Calu3 (cell line): ENCODE data around the gene TMEM63B. TPM values are rescaled to one million over a fixed set of nuclear protein-coding genes. Genes with fewer than 3 reads are reported as not detected.

Experiments
- BruUV-seq: library from RNA; stranded (reverse); fragments of 400-500 nt; replicated peaks from 2 replicates; lab custom pipeline; 2021; lab: Mats Ljungman, UMichigan
- CTCF ChIA-PET: fragments of 300-600 bp; sonication (Branson Sonifier 250); formaldehyde crosslinking; loops from one replicate; lab custom pipeline; 2022; ENCODE audit warnings: antibody characterized with exemption; lab: Charles Lee
- DNase-seq: peaks from one replicate; pipeline ENCODE4 v3.0.0; 2022
- H3K27ac Mint-ChIP-seq: one replicate; pipeline ENCODE4 v1.8.0; 2022; ENCODE audit warnings: mixed read lengths; ENCODE audit not compliant: unreplicated experiment
- H3K27me3 Mint-ChIP-seq: one replicate; pipeline ENCODE4 v1.8.0; 2022; ENCODE audit warnings: mixed read lengths; ENCODE audit not compliant: unreplicated experiment
- H3K36me3 Mint-ChIP-seq: one replicate; pipeline ENCODE4 v1.8.0; 2022; ENCODE audit warnings: mild to moderate bottlenecking, moderate library complexity, mixed read lengths; ENCODE audit not compliant: insufficient read depth, unreplicated experiment
- H3K4me1 Mint-ChIP-seq: one replicate; pipeline ENCODE4 v1.8.0; 2022; ENCODE audit warnings: mild to moderate bottlenecking, low read depth, mixed read lengths; ENCODE audit not compliant: unreplicated experiment
- H3K4me3 Mint-ChIP-seq: one replicate; pipeline ENCODE4 v1.8.0; 2022; ENCODE audit warnings: mild to moderate bottlenecking, low read depth, moderate library complexity, mixed read lengths; ENCODE audit not compliant: unreplicated experiment
- H3K9me3 Mint-ChIP-seq: one replicate; pipeline ENCODE4 v1.8.0; 2022; ENCODE audit warnings: low read depth, mixed read lengths; ENCODE audit not compliant: unreplicated experiment
- intact Hi-C: fragments of 100-400 bp; cut with micrococcal nuclease; formaldehyde crosslinking; loops from one replicate; pipeline ENCODE4 v1.10.0; 2022; ENCODE audit not compliant: unreplicated experiment
- total RNA-seq: library from RNA; stranded (reverse); gene quantifications from 2 replicates; pipeline ENCODE4 v1.2.3, GENCODE V29; 2022
- TF ChIP-seq, protein P1 (sequence below): fragments of 200-600 bp; IDR thresholded peaks from one replicate; pipeline ENCODE4 v1.8.0; 2022; ENCODE audit warnings: antibody characterized with exemption; ENCODE audit not compliant: unreplicated experiment

Gene TMEM63B
- total RNA-seq, 1 experiment from 2014 or later, result 84.2 TPM

- intact Hi-C loops, result no loop called here
- Mint-ChIP-seq H3K27me3 (no peaks in the 10 kb centered on the region), H3K9me3 (no peaks in the 10 kb centered on the region), H3K4me3 (peak overlapping the region; percentile 11), H3K4me1 (peaks cover 72% of the 10 kb centered on the region), H3K27ac (peak overlapping the region; percentile 71), H3K36me3 (peaks cover 49% of the 10 kb centered on the region)
- peak; percentile 84 for DNase-seq
- no TSS peak for BruUV-seq
- CTCF ChIA-PET, result interaction anchor here (1.3 kb wide), 1 partner anchor 18 kb away, joined by 3 read pairs; no protein-coding TSS in a partner anchor
- TF ChIP-seq, protein P1, sequence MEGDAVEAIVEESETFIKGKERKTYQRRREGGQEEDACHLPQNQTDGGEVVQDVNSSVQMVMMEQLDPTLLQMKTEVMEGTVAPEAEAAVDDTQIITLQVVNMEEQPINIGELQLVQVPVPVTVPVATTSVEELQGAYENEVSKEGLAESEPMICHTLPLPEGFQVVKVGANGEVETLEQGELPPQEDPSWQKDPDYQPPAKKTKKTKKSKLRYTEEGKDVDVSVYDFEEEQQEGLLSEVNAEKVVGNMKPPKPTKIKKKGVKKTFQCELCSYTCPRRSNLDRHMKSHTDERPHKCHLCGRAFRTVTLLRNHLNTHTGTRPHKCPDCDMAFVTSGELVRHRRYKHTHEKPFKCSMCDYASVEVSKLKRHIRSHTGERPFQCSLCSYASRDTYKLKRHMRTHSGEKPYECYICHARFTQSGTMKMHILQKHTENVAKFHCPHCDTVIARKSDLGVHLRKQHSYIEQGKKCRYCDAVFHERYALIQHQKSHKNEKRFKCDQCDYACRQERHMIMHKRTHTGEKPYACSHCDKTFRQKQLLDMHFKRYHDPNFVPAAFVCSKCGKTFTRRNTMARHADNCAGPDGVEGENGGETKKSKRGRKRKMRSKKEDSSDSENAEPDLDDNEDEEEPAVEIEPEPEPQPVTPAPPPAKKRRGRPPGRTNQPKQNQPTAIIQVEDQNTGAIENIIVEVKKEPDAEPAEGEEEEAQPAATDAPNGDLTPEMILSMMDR, result no peak
Measured at GRCh38 chr6:44115866-44116265, 11.5 kb upstream of the TMEM63B start.

DNA sequence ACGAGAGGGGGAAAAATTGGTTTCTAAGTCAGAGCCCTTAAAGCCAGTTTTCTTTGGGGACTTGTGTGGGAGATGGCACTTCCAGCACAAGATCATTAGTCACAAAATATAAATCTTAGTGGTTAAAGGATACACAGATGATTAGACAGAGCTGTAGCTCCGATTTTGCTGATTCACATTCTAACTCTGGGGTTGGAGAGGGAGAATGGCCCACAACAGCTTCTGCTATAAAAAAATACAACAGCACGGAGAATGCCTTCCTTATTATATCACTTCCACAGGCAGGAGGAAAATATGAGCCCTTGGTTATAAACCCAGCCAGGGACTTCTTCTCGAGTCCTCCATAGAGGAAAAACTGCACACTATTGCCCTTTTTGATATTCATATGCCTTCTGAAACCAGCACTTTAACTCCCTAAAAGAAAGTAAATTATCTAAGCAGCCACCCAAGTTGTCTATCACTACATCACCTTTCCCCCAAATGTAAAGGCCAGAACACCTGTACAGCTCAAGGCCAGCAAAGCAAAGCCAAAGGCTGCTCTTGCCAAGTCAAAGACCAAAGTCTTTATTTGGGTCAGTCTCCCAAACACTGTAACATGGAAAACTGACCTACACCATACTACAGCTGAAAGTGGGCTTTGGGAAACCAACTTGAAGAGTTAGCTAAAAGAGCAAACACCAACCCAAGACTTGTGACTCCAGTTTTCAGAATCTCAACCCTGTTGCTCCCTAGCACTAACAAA lies 10.5 kb upstream of the TMEM63B start:
- no TSS peak for BruUV-seq
- Mint-ChIP-seq H3K36me3 (peaks cover 40% of the 10 kb centered on the region), H3K9me3 (no peaks in the 10 kb centered on the region), H3K4me3 (peak overlapping the region; percentile 10), H3K4me1 (peaks cover 71% of the 10 kb centered on the region), H3K27me3 (no peaks in the 10 kb centered on the region), H3K27ac (peak overlapping the region; percentile 70)
- no peak for DNase-seq
- CTCF ChIA-PET, result interaction anchor here (0.6 to 2.4 kb wide), 10 partner anchors 11 to 742 kb away, joined by 3 to 14 read pairs (median 4); partner anchors contain the start of genes MRPL14 and TMEM63B
- TF ChIP-seq, protein P1, result no peak
- intact Hi-C loops, result no loop called here

DNA sequence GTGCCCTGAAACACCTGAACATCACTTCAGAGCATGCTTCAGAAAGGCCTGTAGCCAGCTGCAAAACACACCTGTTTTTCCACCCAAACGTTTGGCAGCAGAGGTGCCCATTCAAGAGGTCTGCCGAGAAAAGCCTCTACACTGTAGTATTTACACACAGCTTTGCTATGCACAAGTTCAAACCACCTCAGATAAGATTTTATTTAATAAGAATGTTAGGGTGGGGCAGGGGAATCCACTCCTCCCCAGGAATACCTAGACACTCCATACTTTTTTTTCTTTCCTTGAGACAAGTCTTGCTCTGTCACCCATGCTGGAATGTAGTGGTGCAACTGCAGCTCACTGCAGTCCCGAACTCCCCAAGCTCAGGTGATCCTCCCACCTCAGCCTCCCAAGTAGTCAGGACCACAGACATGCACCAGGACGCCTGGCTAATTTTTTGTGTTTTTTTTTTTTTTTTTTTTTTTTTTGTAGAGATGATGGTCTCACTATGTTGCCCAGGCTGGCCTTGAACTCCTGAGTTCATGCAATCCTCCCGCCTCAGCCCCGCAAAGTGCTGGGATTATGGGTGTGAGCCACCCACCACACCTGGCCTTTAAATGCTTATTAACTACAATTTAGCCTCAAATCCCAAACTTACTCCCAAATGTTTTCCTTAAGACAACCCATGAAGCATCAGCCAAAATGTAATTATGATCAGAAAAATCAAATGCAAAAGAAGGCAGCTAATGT lies 9.8 kb upstream of the TMEM63B start:
- H3K9me3 Mint-ChIP-seq, result no peaks in the 10 kb centered on the region
- no TSS peak for BruUV-seq
- CTCF ChIA-PET, result interaction anchor here (0.6 to 2.4 kb wide), 10 partner anchors 10 to 743 kb away, joined by 3 to 14 read pairs (median 6); partner anchors contain the start of genes MRPL14 and TMEM63B
- no peaks in the 10 kb centered on the region for H3K27me3 Mint-ChIP-seq
- TF ChIP-seq, protein P1, result no peak
- H3K4me3 Mint-ChIP-seq, result peak overlapping the region; percentile 10
- H3K4me1 Mint-ChIP-seq, result peaks cover 71% of the 10 kb centered on the region
- peak overlapping the region; percentile 70 for H3K27ac Mint-ChIP-seq
- peak; percentile 68 for DNase-seq
- intact Hi-C loops, result no loop called here
- H3K36me3 Mint-ChIP-seq, result peaks cover 33% of the 10 kb centered on the region

GRCh38 chr6:44119704-44120262 lies 7.6 kb upstream of the TMEM63B start:
- H3K27ac Mint-ChIP-seq, result peak overlapping the region; percentile 35
- H3K27me3 Mint-ChIP-seq, result no peaks in the 10 kb centered on the region
- intact Hi-C loops, result no loop called here
- no peaks in the 10 kb centered on the region for H3K9me3 Mint-ChIP-seq
- peaks cover 28% of the 10 kb centered on the region for H3K36me3 Mint-ChIP-seq
- H3K4me3 Mint-ChIP-seq, result peak overlapping the region; percentile 13
- TF ChIP-seq, protein P1, result no peak
- peaks cover 91% of the 10 kb centered on the region for H3K4me1 Mint-ChIP-seq
- CTCF ChIA-PET, result no interaction called here
- BruUV-seq, result no TSS peak
- no peak for DNase-seq
